ENCODE results near the gene SPNS2. TPM values are rescaled to one million over a fixed set of nuclear protein-coding genes. Genes with fewer than 3 reads are reported as not detected.

The SPNS2 gene
- total RNA-seq, 1 experiment from 2014 or later, result 0.33 TPM

DNA sequence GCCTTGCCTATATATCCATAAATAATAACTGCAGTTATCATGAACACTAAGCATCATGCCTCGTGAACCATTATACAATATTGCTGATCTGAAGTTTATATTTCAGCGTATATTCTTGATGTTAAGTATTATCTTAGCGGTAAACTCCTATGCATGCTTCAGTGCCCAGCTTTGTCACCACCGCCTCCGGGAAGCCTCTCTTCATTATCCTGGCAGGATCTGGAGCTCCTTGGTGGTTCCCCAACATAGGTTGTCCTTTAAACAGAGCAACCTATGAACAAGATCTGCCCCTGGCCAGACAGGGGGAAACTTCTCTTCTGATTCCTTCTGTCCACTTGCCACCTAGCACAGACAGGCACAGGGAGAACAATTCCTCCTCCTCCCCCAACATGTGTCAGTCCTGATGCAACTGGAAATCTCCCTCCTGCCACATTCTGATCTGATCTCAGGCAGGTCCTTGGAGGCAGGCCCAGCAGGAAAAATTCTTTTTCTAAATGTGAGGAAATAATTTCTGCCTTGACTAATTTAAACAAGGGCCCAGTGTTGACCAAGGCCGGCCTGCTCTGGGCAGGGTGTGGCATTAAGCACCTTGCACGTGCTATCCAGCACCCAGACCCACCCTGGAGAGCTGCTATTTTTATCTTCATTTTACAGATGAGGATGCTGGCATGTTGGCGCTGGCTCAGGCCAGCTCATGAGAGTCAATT lies 22.4 kb downstream of the SPNS2 start:
- Histone ChIP-seq H3K18ac (ENCODE audit: insufficient read length, low read depth, low read length) (no peak overlapping the region), H3K14ac (ENCODE audit: insufficient read depth, low read length) (no peak overlapping the region), H3K9ac (ENCODE audit: extremely low read depth, insufficient read length, low read length) (no peak overlapping the region), H3K23me2 (ENCODE audit: insufficient read length, low read depth, low read length, poor library complexity, severe bottlenecking) (no peaks in the 10 kb centered on the region), H2BK12ac (ENCODE audit: insufficient read length, low read depth, low read length) (no peak overlapping the region), H3K4me1 (ENCODE audit: insufficient read depth, low read length) (no peaks in the 10 kb centered on the region), H3K27ac (ENCODE audit: insufficient read length, low read depth, low read length) (no peak overlapping the region), H2BK15ac (ENCODE audit: low read depth, low read length) (no peak overlapping the region), H4K5ac (ENCODE audit: insufficient read length, low read depth, low read length) (no peak overlapping the region), H2BK120ac (ENCODE audit: low read depth, low read length, poor library complexity, severe bottlenecking) (no peak overlapping the region), H4K91ac (ENCODE audit: insufficient read length, low read depth, low read length) (no peak overlapping the region), H4K20me1 (ENCODE audit: control insufficient read depth, insufficient read depth, insufficient read length) (no peaks in the 10 kb centered on the region), H3K23ac (ENCODE audit: insufficient read length, low read depth, low read length) (no peak overlapping the region), H2AK5ac (ENCODE audit: insufficient read length, low read length) (no peak overlapping the region), H3K9me3 (ENCODE audit: control insufficient read depth, low read depth, low read length) (no peaks in the 10 kb centered on the region), H2AFZ (ENCODE audit: low read length) (no peak overlapping the region), H3K4me2 (ENCODE audit: insufficient read depth, insufficient read length, low read length) (no peak overlapping the region), H2BK5ac (ENCODE audit: insufficient read length, low read length) (no peak overlapping the region), H3K79me2 (ENCODE audit: insufficient read depth, low read length) (no peaks in the 10 kb centered on the region), H4K8ac (replicated peaks; ENCODE audit: insufficient read length, low read depth, low read length) (no peak overlapping the region), H2BK20ac (ENCODE audit: low read depth, low read length, poor library complexity, severe bottlenecking) (no peak overlapping the region), H3T11ph (ENCODE audit: low read length) (no peak overlapping the region), H3K79me1 (ENCODE audit: insufficient read depth, low read depth, low read length, poor library complexity, severe bottlenecking) (no peaks in the 10 kb centered on the region), H3K56ac (ENCODE audit: insufficient read length, low read depth, low read length) (no peak overlapping the region), H3K4ac (ENCODE audit: low read depth, low read length) (no peak overlapping the region), H3K27me3 (ENCODE audit: insufficient read depth, low read length) (peaks cover 3% of the 10 kb centered on the region)
- Mint-ChIP-seq H3K27ac (no peak overlapping the region), H3K4me1 (peaks cover 3 to 13% of the 10 kb centered on the region in 2 experiments; a peak in 3 of 4 replicates), H3K36me3 (ENCODE audit: insufficient read depth in 1 of 3, low read depth in 3 of 3) (no peaks in the 10 kb centered on the region), H3K4me3 (no peak overlapping the region), H3K9me3 (no peaks in the 10 kb centered on the region; a peak in 1 of 5 replicates), H3K27me3 (ENCODE audit: low read depth) (peaks cover 68% of the 10 kb centered on the region)
- DNase-seq, result no peak
- TF ChIP-seq, protein P1, sequence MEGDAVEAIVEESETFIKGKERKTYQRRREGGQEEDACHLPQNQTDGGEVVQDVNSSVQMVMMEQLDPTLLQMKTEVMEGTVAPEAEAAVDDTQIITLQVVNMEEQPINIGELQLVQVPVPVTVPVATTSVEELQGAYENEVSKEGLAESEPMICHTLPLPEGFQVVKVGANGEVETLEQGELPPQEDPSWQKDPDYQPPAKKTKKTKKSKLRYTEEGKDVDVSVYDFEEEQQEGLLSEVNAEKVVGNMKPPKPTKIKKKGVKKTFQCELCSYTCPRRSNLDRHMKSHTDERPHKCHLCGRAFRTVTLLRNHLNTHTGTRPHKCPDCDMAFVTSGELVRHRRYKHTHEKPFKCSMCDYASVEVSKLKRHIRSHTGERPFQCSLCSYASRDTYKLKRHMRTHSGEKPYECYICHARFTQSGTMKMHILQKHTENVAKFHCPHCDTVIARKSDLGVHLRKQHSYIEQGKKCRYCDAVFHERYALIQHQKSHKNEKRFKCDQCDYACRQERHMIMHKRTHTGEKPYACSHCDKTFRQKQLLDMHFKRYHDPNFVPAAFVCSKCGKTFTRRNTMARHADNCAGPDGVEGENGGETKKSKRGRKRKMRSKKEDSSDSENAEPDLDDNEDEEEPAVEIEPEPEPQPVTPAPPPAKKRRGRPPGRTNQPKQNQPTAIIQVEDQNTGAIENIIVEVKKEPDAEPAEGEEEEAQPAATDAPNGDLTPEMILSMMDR (conservative IDR thresholded peaks at IDR 0.05), result no peak
- WGBS (ENCODE audit: extremely low coverage, insufficient read length, low lambda C conversion rate), result no CpG with 5 or more reads among the region's 8 CpGs
